ENCODE results near the gene ARID5B. TPM values are rescaled to one million over a fixed set of nuclear protein-coding genes. Genes with fewer than 3 reads are reported as not detected.
A peak's percentile ranks its signal among the peaks of the same experiment; 100 is the strongest.

The ARID5B gene
- total RNA-seq, 2 experiments from 2014 or later, result 26.7 to 28.3 TPM

GRCh38 chr10:61983255-61983654 lies 81.8 kb downstream of the ARID5B start:
- peaks cover 58% of the 10 kb centered on the region for H3K36me3 Mint-ChIP-seq (ENCODE audit: low read depth)
- peaks cover 63% of the 10 kb centered on the region for H3K4me1 Mint-ChIP-seq (ENCODE audit: low read depth)
- H3K4me3 Mint-ChIP-seq, result no peak overlapping the region
- intact Hi-C loops (cut with micrococcal nuclease), result no loop called here
- H3K9me3 Mint-ChIP-seq, result no peaks in the 10 kb centered on the region
- ATAC-seq (no peak), DNase-seq (no peak)
- TF ChIP-seq CTCF (IDR thresholded peaks at IDR 0.05), result no peak
- no peaks in the 10 kb centered on the region for H3K27me3 Mint-ChIP-seq
- CTCF ChIA-PET, result interaction anchor here (1.0 to 1.4 kb wide), 3 partner anchors 8 to 17 kb away, joined by 3 to 4 read pairs (median 3); no protein-coding TSS in a partner anchor
- H3K27ac Mint-ChIP-seq, result no peak overlapping the region
- POLR2A ChIA-PET, result no interaction called here

GRCh38 chr10:61984803-61985418 lies 83.4 kb downstream of the ARID5B start:
- H3K9me3 Mint-ChIP-seq, result no peaks in the 10 kb centered on the region
- H3K4me3 Mint-ChIP-seq, result no peak overlapping the region
- DNase-seq (no peak), ATAC-seq (no peak)
- peaks cover 56% of the 10 kb centered on the region for H3K36me3 Mint-ChIP-seq (ENCODE audit: low read depth)
- H3K27me3 Mint-ChIP-seq, result no peaks in the 10 kb centered on the region
- peak overlapping the region; percentile 41 for H3K27ac Mint-ChIP-seq
- no peak for TF ChIP-seq CTCF (IDR thresholded peaks at IDR 0.05)
- intact Hi-C loops (cut with micrococcal nuclease), result no loop called here
- ChIA-PET CTCF (interaction anchor here (0.8 to 1.4 kb wide), 2 partner anchors 9 to 15 kb away, joined by 3 to 4 read pairs; no protein-coding TSS in a partner anchor), POLR2A (interaction anchor here (1.1 to 1.2 kb wide), 2 partner anchors 20 to 83 kb away, joined by 3 read pairs; no protein-coding TSS in a partner anchor)
- H3K4me1 Mint-ChIP-seq (ENCODE audit: low read depth), result peaks cover 67% of the 10 kb centered on the region

GRCh38 chr10:61985715-61986114 lies 84.2 kb downstream of the ARID5B start:
- Mint-ChIP-seq H3K27me3 (no peaks in the 10 kb centered on the region), H3K4me1 (ENCODE audit: low read depth) (peaks cover 68% of the 10 kb centered on the region), H3K36me3 (ENCODE audit: low read depth) (peaks cover 56% of the 10 kb centered on the region), H3K9me3 (no peaks in the 10 kb centered on the region), H3K27ac (peak overlapping the region; percentile 99), H3K4me3 (no peak overlapping the region)
- ATAC-seq (no peak), DNase-seq (no peak)
- ChIA-PET CTCF (no interaction called here), POLR2A (interaction anchor here (0.6 to 1.2 kb wide), 4 partner anchors 21 to 97 kb away, joined by 3 to 4 read pairs (median 3); no protein-coding TSS in a partner anchor)
- intact Hi-C loops (cut with micrococcal nuclease), result no loop called here
- TF ChIP-seq CTCF (IDR thresholded peaks at IDR 0.05), result no peak

GRCh38 chr10:61986382-61986781 lies 84.9 kb downstream of the ARID5B start:
- Mint-ChIP-seq H3K27me3 (no peaks in the 10 kb centered on the region), H3K4me3 (no peak overlapping the region), H3K4me1 (ENCODE audit: low read depth) (peaks cover 72% of the 10 kb centered on the region), H3K27ac (peak overlapping the region; percentile 99), H3K9me3 (peaks cover 2% of the 10 kb centered on the region), H3K36me3 (ENCODE audit: low read depth) (peaks cover 57% of the 10 kb centered on the region)
- CTCF ChIA-PET, result no interaction called here
- DNase-seq (no peak), ATAC-seq (no peak)
- POLR2A ChIA-PET, result interaction anchor here (0.6 to 2.6 kb wide), 4 partner anchors 50 to 96 kb away, joined by 3 to 13 read pairs (median 4); no protein-coding TSS in a partner anchor
- TF ChIP-seq CTCF (IDR thresholded peaks at IDR 0.05), result no peak
- intact Hi-C loops (cut with micrococcal nuclease), result no loop called here

- intact Hi-C loops (cut with micrococcal nuclease), result no loop called here
- no peak overlapping the region for H3K4me3 Mint-ChIP-seq
- peaks cover 4% of the 10 kb centered on the region for H3K9me3 Mint-ChIP-seq
- peaks cover 74% of the 10 kb centered on the region for H3K4me1 Mint-ChIP-seq (ENCODE audit: low read depth)
- POLR2A ChIA-PET, result interaction anchor here (0.9 to 2.8 kb wide), 8 partner anchors 20 to 88 kb away, joined by 3 to 13 read pairs (median 6); no protein-coding TSS in a partner anchor
- peaks cover 61% of the 10 kb centered on the region for H3K36me3 Mint-ChIP-seq (ENCODE audit: low read depth)
- peak overlapping the region; percentile 99 for H3K27ac Mint-ChIP-seq
- ATAC-seq, result no peak
- H3K27me3 Mint-ChIP-seq, result no peaks in the 10 kb centered on the region
- TF ChIP-seq CTCF (IDR thresholded peaks at IDR 0.05), result no peak
- DNase-seq, result no peak
- CTCF ChIA-PET, result interaction anchor here (0.8 to 2.0 kb wide), 2 partner anchors 11 to 81 kb away, joined by 3 to 8 read pairs; no protein-coding TSS in a partner anchor
Measured at GRCh38 chr10:61986788-61987492, 85.4 kb downstream of the ARID5B start.
